Nephron progenitor cell (in vitro differentiated cells): ENCODE results near the gene RFTN1.

ENCODE experiments used
- DNase-seq: peaks from one replicate; pipeline ENCODE4 v3.0.0; 2021
- H3K27ac Mint-ChIP-seq: 2 replicates; pipeline ENCODE4 v1.8.0; 2021; ENCODE audit warnings: mild to moderate bottlenecking, moderate library complexity, mixed read lengths
- H3K27me3 Mint-ChIP-seq: 2 replicates; pipeline ENCODE4 v1.8.0; 2021; ENCODE audit warnings: mild to moderate bottlenecking, low read depth, mixed read lengths; ENCODE audit not compliant: poor library complexity
- H3K36me3 Mint-ChIP-seq: 2 replicates; pipeline ENCODE4 v1.8.0; 2021; ENCODE audit warnings: low read depth, mixed read lengths
- H3K4me1 Mint-ChIP-seq: 2 replicates; pipeline ENCODE4 v1.8.0; 2021; ENCODE audit warnings: mixed read lengths
- H3K4me3 Mint-ChIP-seq: 2 replicates; pipeline ENCODE4 v1.8.0; 2021; ENCODE audit warnings: mild to moderate bottlenecking, moderate library complexity, mixed read lengths
- H3K9me3 Mint-ChIP-seq: 2 replicates; pipeline ENCODE4 v1.8.0; 2021; ENCODE audit warnings: mild to moderate bottlenecking, moderate library complexity, mixed read lengths
- TF ChIP-seq, protein P1 (sequence below): fragments of 200-600 bp; sonication (generic); IDR thresholded peaks from 2 replicates; pipeline ENCODE4 v1.5.0; 2021; ENCODE audit warnings: antibody characterized with exemption

The RFTN1 gene, protein sequence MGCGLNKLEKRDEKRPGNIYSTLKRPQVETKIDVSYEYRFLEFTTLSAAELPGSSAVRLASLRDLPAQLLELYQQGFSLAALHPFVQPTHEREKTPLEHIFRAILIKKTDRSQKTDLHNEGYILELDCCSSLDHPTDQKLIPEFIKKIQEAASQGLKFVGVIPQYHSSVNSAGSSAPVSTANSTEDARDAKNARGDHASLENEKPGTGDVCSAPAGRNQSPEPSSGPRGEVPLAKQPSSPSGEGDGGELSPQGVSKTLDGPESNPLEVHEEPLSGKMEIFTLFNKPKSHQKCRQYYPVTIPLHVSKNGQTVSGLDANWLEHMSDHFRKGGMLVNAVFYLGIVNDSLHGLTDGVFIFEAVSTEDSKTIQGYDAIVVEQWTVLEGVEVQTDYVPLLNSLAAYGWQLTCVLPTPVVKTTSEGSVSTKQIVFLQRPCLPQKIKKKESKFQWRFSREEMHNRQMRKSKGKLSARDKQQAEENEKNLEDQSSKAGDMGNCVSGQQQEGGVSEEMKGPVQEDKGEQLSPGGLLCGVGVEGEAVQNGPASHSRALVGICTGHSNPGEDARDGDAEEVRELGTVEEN

DNA sequence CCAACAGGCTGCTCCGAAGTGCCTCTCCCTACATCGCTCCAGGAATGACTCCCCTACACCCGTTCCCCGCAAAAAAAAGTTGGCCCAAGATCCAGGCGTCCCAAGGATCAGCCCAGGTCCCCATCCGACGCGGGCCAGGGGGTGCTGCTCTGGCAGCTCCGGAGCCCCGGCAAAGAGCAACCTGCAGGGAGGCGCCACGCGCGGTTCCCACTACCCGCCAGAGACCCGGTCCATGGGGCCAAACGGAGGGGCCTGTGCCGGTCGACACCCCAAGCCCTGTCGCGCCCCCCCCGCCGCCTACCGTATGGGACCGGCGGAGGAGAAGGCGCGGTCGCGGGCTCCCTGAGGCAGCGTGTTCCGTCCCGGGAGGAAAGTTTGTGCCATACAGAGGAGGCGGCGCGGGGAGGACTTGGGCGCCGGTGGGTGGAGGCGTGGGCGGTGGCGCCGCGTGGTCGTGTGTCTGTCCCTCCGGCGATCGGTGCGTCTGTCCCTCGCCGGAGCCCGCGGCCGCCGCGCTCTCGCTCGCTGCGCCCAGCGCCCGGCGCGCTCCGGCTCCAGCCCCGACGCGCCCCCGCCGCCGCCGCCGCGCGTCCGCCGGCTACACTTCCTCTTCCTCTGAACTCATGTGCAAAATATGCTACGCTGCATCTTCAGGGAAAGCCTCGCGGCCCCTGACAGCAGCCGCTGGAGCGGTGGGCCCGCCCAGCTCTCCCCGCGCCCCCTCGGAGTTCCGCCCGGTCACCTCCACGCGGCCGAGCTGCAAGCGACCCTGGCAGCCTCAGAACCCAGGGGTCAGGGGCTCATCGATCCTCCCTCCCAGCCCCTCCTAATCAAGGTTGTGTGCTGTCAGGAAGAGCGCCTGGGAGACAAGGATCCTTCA is at the start of gene RFTN1:
Gene RFTN1 (minus strand): TSS at position 559 of the 880 bp plus-strand sequence. CDS start 19,830 bp downstream, outside the sequence.
- TF ChIP-seq, protein P1, sequence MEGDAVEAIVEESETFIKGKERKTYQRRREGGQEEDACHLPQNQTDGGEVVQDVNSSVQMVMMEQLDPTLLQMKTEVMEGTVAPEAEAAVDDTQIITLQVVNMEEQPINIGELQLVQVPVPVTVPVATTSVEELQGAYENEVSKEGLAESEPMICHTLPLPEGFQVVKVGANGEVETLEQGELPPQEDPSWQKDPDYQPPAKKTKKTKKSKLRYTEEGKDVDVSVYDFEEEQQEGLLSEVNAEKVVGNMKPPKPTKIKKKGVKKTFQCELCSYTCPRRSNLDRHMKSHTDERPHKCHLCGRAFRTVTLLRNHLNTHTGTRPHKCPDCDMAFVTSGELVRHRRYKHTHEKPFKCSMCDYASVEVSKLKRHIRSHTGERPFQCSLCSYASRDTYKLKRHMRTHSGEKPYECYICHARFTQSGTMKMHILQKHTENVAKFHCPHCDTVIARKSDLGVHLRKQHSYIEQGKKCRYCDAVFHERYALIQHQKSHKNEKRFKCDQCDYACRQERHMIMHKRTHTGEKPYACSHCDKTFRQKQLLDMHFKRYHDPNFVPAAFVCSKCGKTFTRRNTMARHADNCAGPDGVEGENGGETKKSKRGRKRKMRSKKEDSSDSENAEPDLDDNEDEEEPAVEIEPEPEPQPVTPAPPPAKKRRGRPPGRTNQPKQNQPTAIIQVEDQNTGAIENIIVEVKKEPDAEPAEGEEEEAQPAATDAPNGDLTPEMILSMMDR, result no peak
- Mint-ChIP-seq H3K9me3 (no peaks in the 10 kb centered on the region), H3K27me3 (peaks cover 42% of the 10 kb centered on the region), H3K27ac (no peak within 1 kb of the TSS), H3K4me1 (peaks cover 81% of the 10 kb centered on the region), H3K36me3 (no peaks in the 10 kb centered on the region), H3K4me3 (peak within 1 kb of the TSS; percentile 92)
- DNase-seq, result peak; percentile 60

DNA sequence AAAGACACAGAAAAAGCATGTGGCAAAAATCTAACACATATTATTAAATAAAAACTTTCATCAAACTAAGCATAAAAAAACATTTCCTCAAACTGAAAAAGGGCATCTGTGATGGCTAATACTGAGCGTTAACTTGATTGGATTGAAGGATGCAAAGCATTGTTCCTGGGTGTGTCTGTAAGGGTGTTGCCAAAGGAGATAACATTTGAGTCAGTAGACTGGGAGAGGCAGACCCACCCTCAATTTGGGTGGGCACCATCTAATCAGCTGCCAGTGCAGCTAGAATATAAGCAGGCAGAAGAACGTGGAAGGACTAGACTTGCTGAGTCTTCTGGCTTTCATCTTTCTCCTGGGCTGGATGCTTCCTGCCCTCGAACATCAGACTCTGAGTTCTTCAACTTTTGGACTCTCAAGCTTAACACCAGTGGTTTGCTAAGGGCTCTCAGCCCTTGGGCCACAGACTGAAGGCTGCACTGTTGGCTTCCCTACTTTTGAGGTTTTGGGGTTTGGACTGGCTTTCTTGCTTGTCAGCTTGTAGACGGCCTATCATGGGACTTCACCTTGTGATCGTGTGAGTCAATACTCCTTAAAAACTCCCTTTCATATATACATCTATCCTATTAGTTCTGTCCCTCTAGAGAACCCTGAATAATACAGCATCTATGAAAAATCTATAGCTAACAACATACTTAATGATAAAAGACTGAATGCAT is 46.3 kb upstream of the RFTN1 start:
- peaks cover 27% of the 10 kb centered on the region for H3K9me3 Mint-ChIP-seq
- DNase-seq, result no peak
- TF ChIP-seq, protein P1, result no peak
- H3K27ac Mint-ChIP-seq, result no peak overlapping the region
- peaks cover 6% of the 10 kb centered on the region for H3K36me3 Mint-ChIP-seq
- peaks cover 22% of the 10 kb centered on the region for H3K27me3 Mint-ChIP-seq
- H3K4me3 Mint-ChIP-seq, result no peak overlapping the region
- peaks cover 7% of the 10 kb centered on the region for H3K4me1 Mint-ChIP-seq

DNA sequence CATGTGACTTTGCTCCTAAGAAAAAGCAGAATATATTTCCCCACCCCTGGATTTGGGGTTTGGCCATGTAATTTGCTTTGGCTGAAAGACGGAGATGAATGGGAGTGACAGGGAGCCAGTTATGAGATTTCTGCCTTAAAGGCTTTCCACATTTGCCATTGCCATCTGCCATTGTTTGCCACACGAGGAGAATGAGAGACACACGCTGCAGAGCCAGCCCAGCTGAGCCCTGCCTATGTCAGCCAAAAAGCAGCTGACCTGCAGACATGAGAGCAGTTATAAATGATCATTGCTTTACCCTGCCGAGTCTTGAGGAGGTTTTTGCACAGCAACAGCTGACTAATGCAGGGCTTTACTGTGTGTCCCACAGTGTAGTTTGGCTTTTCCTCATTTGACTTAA is 40.6 kb upstream of the RFTN1 start:
- Mint-ChIP-seq H3K27me3 (peaks cover 14% of the 10 kb centered on the region), H3K27ac (no peak overlapping the region), H3K9me3 (peaks cover 6% of the 10 kb centered on the region), H3K4me3 (no peak overlapping the region), H3K4me1 (peaks cover 19% of the 10 kb centered on the region), H3K36me3 (no peaks in the 10 kb centered on the region)
- TF ChIP-seq, protein P1, result no peak
- no peak for DNase-seq

DNA sequence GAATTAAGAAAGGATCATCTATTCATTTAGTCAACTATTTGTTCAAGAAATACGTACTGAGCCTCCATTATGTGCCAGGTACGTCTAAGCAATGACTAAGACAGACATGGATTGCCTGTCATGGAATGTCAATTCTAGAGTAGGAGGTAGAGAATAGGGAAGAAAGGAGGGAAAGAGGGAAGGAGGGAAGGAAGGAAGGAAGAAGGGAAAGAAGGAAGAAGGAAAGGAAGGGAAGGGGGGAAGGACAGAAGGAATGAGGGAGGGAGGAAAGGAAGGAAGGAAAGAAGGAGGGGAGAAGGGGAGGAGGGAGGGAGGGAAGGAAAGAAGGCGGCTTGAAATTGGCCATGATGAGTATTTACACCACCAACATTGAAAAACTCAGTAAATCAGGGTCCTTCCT is 39.3 kb upstream of the RFTN1 start:
- TF ChIP-seq, protein P1, result no peak
- peaks cover 4% of the 10 kb centered on the region for H3K27me3 Mint-ChIP-seq
- H3K4me3 Mint-ChIP-seq, result no peak overlapping the region
- no peak overlapping the region for H3K27ac Mint-ChIP-seq
- H3K36me3 Mint-ChIP-seq, result no peaks in the 10 kb centered on the region
- H3K4me1 Mint-ChIP-seq, result peaks cover 19% of the 10 kb centered on the region
- DNase-seq, result no peak
- H3K9me3 Mint-ChIP-seq, result peaks cover 9% of the 10 kb centered on the region

DNA sequence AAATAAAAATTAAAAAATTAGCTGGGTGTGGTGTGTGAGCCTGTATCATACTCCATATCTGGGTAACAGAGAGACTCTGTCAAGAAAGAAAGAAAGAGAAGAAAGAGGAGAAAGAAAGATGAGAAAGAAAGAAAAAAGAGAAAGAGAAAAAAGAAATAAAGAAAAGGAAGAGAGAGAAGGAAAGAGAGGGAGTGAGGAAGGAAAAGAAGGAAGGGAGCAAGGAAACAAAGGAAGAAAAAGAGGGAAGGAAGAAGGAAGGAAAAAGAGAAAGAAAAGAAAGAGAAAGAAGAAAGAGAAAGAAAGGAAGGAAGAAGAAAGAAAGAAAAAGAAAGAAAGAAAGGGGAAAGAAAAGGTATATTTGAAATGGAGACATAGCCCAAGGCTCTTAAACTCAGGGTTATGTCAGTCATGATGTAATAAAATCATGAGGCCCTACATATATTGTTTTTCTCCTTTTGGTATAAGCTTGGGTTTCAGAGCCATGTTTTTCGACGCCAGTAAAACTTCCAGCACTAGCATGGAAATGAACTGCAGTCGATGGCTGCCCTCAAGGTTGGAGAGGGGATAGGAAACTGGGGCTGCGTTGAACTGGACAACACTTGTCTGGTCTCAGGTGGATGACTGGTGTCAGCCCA is 38.0 kb upstream of the RFTN1 start:
- Mint-ChIP-seq H3K4me1 (peaks cover 19% of the 10 kb centered on the region), H3K27me3 (peaks cover 4% of the 10 kb centered on the region), H3K36me3 (no peaks in the 10 kb centered on the region), H3K27ac (peak overlapping the region; percentile 84), H3K9me3 (peaks cover 14% of the 10 kb centered on the region), H3K4me3 (no peak overlapping the region)
- no peak for DNase-seq
- TF ChIP-seq, protein P1, result no peak
